ENCODE results near the gene PPP1R12B.
"Not testable (repeated sequence)": the region's sequence is repeated elsewhere in the genome, so short reads cannot be mapped to it uniquely, and the experiment has no call there.

PPP1R12B gene

DNA sequence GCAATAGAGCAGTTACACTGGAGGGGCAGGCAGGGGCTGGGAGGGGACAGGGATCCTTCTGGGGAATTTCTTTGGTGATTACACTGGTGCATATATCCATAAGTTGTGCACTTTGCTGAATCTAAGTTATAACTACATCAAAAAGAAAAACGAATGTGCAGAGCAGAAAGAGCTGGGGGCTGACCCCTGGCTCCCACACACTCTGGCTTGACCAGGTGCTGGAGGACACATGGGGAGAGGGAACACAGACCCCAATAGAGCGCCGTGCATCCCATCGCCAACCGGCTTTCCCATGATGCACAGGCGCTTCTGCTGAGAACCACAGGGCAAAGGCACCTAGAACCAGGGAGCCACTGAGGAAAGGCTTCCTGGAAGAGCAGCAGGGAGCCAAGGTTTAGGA, 281.6 kb downstream of the PPP1R12B start:
- not testable (repeated sequence) for DNase-seq (ENCODE audit: low spot score)

- no peak for DNase-seq (ENCODE audit: low spot score)
Observed at GRCh38 chr1:202630541-202630940, 282.0 kb downstream of the PPP1R12B start.

- no peak for DNase-seq (ENCODE audit: low spot score)
Observed at GRCh38 chr1:202631076-202631923, 282.8 kb downstream of the PPP1R12B start.

DNA sequence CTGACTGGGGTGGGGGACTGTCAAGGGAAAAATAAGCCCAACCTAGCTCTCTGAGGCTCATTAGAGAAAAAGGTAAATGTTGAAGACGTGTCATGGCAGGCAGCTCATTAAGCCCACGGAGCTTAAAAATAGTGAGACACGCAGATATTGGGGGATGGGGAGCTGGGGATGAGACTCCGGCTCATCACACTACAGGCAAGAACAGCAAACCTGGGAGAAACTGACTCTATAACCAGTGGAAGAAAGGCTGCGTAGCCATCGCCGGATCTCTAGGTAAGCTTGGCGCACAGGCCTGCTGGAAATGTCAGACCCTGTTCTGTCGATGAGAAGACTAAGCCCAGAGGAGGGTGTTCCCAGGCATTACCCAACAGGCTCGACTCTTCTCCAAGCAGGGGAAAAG, 283.7 kb downstream of the PPP1R12B start:
- DNase-seq (ENCODE audit: low spot score): no peak

GRCh38 chr1:202636171-202636570, 287.7 kb downstream of the PPP1R12B start:
- not testable (repeated sequence) for DNase-seq (ENCODE audit: low spot score)

DNA sequence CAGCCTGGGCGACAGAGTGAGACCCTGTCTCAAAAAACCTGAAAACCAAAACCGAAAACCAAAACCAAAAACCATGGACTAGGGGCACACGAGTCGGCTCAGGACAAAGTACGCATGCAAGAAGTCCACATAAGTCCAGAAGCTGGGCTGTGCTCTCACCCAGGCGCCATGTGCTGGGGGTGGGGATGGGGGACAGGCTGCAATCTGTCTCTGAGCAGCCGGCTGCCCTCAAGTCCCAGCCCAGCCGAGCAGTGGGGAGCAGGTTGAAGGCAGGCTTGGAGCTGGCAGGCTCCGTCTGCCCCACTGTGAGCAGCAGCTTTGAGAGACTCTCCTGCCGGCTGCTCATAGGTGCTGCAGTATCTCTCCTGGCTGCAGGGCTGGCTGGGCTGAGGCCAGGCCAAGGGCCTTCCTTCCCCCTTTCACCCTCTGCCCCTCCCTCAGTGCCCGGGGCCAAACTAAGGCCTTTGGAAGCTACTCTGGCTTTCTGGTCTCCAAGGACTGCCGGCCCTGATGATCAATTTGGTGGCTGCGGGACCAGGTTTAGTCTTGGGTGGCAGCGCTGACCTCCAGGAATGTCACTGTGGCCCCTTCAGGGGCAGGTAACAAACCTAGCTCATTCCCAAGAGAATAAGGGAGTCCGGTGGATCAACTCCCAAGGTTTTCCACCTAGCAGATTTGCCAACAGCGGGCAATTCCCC, 289.0 kb downstream of the PPP1R12B start:
- not testable (repeated sequence) for DNase-seq (ENCODE audit: low spot score)

- no peak for DNase-seq (ENCODE audit: low spot score)
Observed at GRCh38 chr1:202638019-202638700, 289.7 kb downstream of the PPP1R12B start.

GRCh38 chr1:202638701-202639305, 290.3 kb downstream of the PPP1R12B start:
- not testable (repeated sequence) for DNase-seq (ENCODE audit: low spot score)

DNA sequence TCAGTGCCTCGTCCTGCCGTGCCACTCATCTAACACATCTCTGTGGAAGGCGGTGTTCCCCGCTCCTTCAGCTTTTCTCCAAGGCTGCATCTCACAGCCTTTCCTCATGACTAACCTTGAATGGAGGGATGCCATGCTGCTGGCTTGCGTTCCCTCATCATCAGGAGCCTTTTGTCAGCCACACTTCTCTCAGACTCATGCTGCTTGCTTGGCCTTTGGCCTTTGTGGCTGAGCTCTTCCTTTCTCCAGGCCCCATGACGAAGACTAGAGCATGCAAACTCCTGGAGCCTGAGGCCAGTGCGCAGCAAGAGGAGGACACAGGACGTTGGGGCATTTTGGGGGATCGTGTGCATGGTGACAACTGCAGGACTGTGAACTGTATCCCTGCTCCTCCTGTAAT, 291.0 kb downstream of the PPP1R12B start:
- DNase-seq (ENCODE audit: low spot score): no peak

GRCh38 chr1:202642212-202642611, 293.7 kb downstream of the PPP1R12B start:
- no peak for DNase-seq (ENCODE audit: low spot score)
